Astrocyte of the cerebellum (primary cell): Measurements from ENCODE around the gene NUP153.
A peak's percentile ranks its signal among the peaks of the same experiment; 100 is the strongest.
"Not testable (repeated sequence)": the region's sequence is repeated elsewhere in the genome, so short reads cannot be mapped to it uniquely, and the experiment has no call there.

Experiments
- DNase-seq: peaks from one replicate; pipeline ENCODE4 v3.0.0-alpha.2; 2011; ENCODE audit warnings: low read depth
- H3K4me3 ChIP-seq: 2 replicates; pipeline ENCODE4 v1.5.1; 2011; ENCODE audit warnings: mild to moderate bottlenecking, low read depth, low read length, moderate library complexity
- in situ Hi-C: cut with HindIII; loops from 2 replicates; pipeline ENCODE4 v1.10.0; 2017; ENCODE audit warnings: low sequenced_read_pairs
- TF ChIP-seq, protein P1 (sequence below): IDR thresholded peaks from 2 replicates; pipeline ENCODE4 v1.5.1; 2012; ENCODE audit warnings: low read length, low read depth, moderate library complexity, mild to moderate bottlenecking; ENCODE audit errors: missing control alignments

The NUP153 gene

DNA sequence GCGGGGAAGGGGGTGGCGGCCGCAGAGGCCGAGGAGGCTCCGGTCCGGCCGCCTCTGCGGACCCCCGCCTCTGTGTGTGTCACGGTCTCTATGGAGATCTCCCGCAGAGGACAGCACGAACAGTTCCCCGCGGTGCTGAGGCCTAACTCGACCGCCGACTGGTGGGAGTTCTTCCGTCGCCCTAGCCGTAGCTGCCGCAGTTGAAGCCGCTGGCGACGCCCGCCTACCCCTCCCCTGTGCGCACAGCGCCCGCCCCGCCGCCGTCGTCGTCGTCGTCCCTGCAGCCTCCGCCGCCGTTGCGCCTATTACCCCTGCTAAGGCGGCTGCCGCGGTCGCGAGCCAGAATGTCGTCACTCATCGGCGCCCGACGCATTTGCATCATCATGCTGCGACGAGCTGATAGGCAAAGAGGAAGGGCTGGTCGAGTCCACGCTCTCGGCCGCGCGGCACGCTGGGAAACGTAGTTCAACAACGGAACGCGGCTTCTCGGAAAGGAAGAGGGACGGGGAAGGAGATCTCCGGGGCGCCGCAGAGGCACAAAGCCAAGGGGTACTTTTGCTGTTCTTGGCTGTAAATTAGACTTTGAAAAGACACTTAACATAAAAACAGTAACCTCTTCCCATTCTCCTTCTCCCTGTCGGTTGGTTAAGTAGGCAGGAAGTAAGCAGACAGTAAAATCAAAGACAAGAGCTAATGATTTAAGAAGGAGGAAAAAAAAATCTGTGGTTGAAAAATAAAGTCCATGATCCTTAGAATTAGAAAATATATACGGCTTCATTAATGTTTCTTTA lies at the start of gene NUP153:
Gene NUP153 (minus strand): TSS at position 346 of the 791 bp plus-strand sequence. CDS start 538 bp downstream, outside the sequence.
- H3K4me3 ChIP-seq = peak within 1 kb of the TSS; percentile 89
- in situ Hi-C loops = no loop called here
- TF ChIP-seq, protein P1, sequence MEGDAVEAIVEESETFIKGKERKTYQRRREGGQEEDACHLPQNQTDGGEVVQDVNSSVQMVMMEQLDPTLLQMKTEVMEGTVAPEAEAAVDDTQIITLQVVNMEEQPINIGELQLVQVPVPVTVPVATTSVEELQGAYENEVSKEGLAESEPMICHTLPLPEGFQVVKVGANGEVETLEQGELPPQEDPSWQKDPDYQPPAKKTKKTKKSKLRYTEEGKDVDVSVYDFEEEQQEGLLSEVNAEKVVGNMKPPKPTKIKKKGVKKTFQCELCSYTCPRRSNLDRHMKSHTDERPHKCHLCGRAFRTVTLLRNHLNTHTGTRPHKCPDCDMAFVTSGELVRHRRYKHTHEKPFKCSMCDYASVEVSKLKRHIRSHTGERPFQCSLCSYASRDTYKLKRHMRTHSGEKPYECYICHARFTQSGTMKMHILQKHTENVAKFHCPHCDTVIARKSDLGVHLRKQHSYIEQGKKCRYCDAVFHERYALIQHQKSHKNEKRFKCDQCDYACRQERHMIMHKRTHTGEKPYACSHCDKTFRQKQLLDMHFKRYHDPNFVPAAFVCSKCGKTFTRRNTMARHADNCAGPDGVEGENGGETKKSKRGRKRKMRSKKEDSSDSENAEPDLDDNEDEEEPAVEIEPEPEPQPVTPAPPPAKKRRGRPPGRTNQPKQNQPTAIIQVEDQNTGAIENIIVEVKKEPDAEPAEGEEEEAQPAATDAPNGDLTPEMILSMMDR = no peak
- DNase-seq = peak; percentile 97

- TF ChIP-seq, protein P1 = no peak
- no peak overlapping the region for H3K4me3 ChIP-seq
- no peak for DNase-seq
- in situ Hi-C loops = no loop called here
These were observed 47.5 kb upstream of the NUP153 start for GRCh38 chr6:17754254-17754653.

GRCh38 chr6:17745324-17745723 lies 38.6 kb upstream of the NUP153 start:
- in situ Hi-C loops = not testable (repeated sequence)

GRCh38 chr6:17744757-17745308 lies 38.1 kb upstream of the NUP153 start:
- H3K4me3 ChIP-seq, DNase-seq, in situ Hi-C loops: not testable (repeated sequence)

More at GRCh38 chr6:17745324-17745723, 38.6 kb upstream of the NUP153 start:
- not testable (repeated sequence) for DNase-seq, H3K4me3 ChIP-seq

GRCh38 chr6:17744019-17744756 lies 37.5 kb upstream of the NUP153 start:
- H3K4me3 ChIP-seq = no peak overlapping the region
- no peak for DNase-seq
- TF ChIP-seq, protein P1 = no peak
- in situ Hi-C loops = no loop called here

- in situ Hi-C loops = no loop called here
- TF ChIP-seq, protein P1 = no peak
- no peak overlapping the region for H3K4me3 ChIP-seq
- no peak for DNase-seq
These were observed 34.8 kb upstream of the NUP153 start for GRCh38 chr6:17741507-17741906.

GRCh38 chr6:17740559-17741220 lies 34.0 kb upstream of the NUP153 start:
- in situ Hi-C loops = no loop called here
- no peak overlapping the region for H3K4me3 ChIP-seq
- no peak for DNase-seq
- TF ChIP-seq, protein P1 = no peak
